Measurements from ENCODE around the gene TEX264. TPM values are rescaled to one million over a fixed set of nuclear protein-coding genes. Genes with fewer than 3 reads are reported as not detected.

Gene TEX264
- total and polyA plus RNA-seq, 4 donors, result 18.2 to 40.7 (median 25.5) TPM

GRCh38 chr3:51751287-51751686 lies 80.2 kb downstream of the TEX264 start:
- DNase-seq (no peak), ATAC-seq (ENCODE audit: low FRiP score) (no peak)
- no peak overlapping the region for H3K4me3 ChIP-seq (ENCODE audit: low read length in 2 of 2)
- intact Hi-C loops (cut with DNase I), result no loop called here
- no peaks in the 10 kb centered on the region for H3K27me3 ChIP-seq (ENCODE audit: control insufficient read depth in 1 of 2, insufficient read depth in 2 of 2, low read length in 1 of 2)
- no peaks in the 10 kb centered on the region for H3K4me1 ChIP-seq (ENCODE audit: control insufficient read depth in 1 of 2, insufficient read depth in 2 of 2, low read length in 2 of 2)
- peaks cover 3% of the 10 kb centered on the region for H3K9me3 ChIP-seq (ENCODE audit: control insufficient read depth, low read length)
- H3K36me3 ChIP-seq (ENCODE audit: control insufficient read depth in 1 of 2, insufficient read depth in 2 of 2, low read length in 1 of 2), result no peaks in the 10 kb centered on the region
- H3K27ac ChIP-seq (ENCODE audit: low read depth in 1 of 2, low read length in 2 of 2), result no peak overlapping the region
- 85 to 89% methylated on average over 2 of the region's 2 CpGs for WGBS, 2 donors

Other genes with a start within 250 kb of the TEX264 start
- 10 to 100 TPM; 18.5 to 19.0 TPM for gene DCAF1, start 171.2 kb upstream of the TEX264 start, total RNA-seq
- gene DCAF1, start 171.2 kb upstream of the TEX264 start, polyA plus RNA-seq, result 1 to 10 TPM; 3.9 to 7.6 TPM
- gene RAD54L2, start 132.5 kb upstream of the TEX264 start, total RNA-seq, result 10 to 100 TPM; 28.6 to 28.9 TPM
- 1 to 10 TPM; 2.1 to 6.6 TPM for gene RAD54L2, start 132.5 kb upstream of the TEX264 start, polyA plus RNA-seq
- under 1 TPM; 0.52 to 0.87 TPM for gene GRM2, start 35.8 kb downstream of the TEX264 start, total RNA-seq
- under 1 TPM in 1 of 2 donors, not detected in 1; 0.18 TPM for gene GRM2, start 35.8 kb downstream of the TEX264 start, polyA plus RNA-seq
- gene IQCF6, start 108.0 kb downstream of the TEX264 start, total RNA-seq, result not detected
- not detected for gene IQCF6, start 108.0 kb downstream of the TEX264 start, polyA plus RNA-seq
- gene IQCF2, start 190.4 kb downstream of the TEX264 start, total RNA-seq, result not detected
- gene IQCF2, start 190.4 kb downstream of the TEX264 start, polyA plus RNA-seq, result not detected
- gene IQCF5, start 204.3 kb downstream of the TEX264 start, total RNA-seq, result not detected
- not detected for gene IQCF5, start 204.3 kb downstream of the TEX264 start, polyA plus RNA-seq
- not detected for gene IQCF1, start 232.1 kb downstream of the TEX264 start, total RNA-seq
- not detected for gene IQCF1, start 232.1 kb downstream of the TEX264 start, polyA plus RNA-seq

Data from aorta (tissue), 5 donors.